ENCODE results near the gene IFIT3.

DNA sequence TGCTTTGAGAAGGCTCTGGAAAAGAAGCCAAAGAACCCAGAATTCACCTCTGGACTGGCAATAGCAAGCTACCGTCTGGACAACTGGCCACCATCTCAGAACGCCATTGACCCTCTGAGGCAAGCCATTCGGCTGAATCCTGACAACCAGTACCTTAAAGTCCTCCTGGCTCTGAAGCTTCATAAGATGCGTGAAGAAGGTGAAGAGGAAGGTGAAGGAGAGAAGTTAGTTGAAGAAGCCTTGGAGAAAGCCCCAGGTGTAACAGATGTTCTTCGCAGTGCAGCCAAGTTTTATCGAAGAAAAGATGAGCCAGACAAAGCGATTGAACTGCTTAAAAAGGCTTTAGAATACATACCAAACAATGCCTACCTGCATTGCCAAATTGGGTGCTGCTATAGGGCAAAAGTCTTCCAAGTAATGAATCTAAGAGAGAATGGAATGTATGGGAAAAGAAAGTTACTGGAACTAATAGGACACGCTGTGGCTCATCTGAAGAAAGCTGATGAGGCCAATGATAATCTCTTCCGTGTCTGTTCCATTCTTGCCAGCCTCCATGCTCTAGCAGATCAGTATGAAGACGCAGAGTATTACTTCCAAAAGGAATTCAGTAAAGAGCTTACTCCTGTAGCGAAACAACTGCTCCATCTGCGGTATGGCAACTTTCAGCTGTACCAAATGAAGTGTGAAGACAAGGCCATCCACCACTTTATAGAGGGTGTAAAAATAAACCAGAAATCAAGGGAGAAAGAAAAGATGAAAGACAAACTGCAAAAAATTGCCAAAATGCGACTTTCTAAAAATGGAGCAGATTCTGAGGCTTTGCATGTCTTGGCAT lies 21.1 kb upstream of the IFIT3 start:
- no peak for TF ChIP-seq CTCF (IDR thresholded peaks at IDR 0.05)
- no peak for TF ChIP-seq EZH2phosphoT487 (IDR thresholded peaks at IDR 0.05)

Measured in neural progenitor cell (in vitro differentiated cells).